GM23248 (cell line): Measurements from ENCODE around the gene SLC13A3. TPM values are rescaled to one million over a fixed set of nuclear protein-coding genes. Genes with fewer than 3 reads are reported as not detected.

Experiments
- DNase-seq: peaks from one replicate; pipeline ENCODE4 v3.0.0-alpha.2; 2015
- H2AFZ ChIP-seq: fragments of 200-600 bp; sonication (generic); 2 replicates; pipeline ENCODE4 v1.6.1; 2016; ENCODE audit warnings: antibody characterized with exemption
- H3F3A ChIP-seq: fragments of 200-600 bp; sonication (generic); 2 replicates; pipeline ENCODE4 v1.6.1; 2016; ENCODE audit warnings: mild to moderate bottlenecking, antibody characterized with exemption, mixed run types; ENCODE audit not compliant: insufficient read depth
- H3K27ac ChIP-seq: fragments of 200-600 bp; sonication (generic); 2 replicates; pipeline ENCODE4 v1.5.1; 2016; ENCODE audit warnings: mild to moderate bottlenecking
- H3K27me3 ChIP-seq: fragments of 200-600 bp; sonication (generic); replicated peaks from 2 replicates; pipeline ENCODE4 v1.6.1; 2016; ENCODE audit warnings: mild to moderate bottlenecking; ENCODE audit not compliant: insufficient read depth
- H3K36me3 ChIP-seq: fragments of 200-600 bp; sonication (generic); 2 replicates; pipeline ENCODE4 v1.6.1; 2016; ENCODE audit warnings: low read depth, mild to moderate bottlenecking
- H3K4me1 ChIP-seq: fragments of 200-600 bp; sonication (generic); 2 replicates; pipeline ENCODE4 v1.6.1; 2016; ENCODE audit warnings: mild to moderate bottlenecking; ENCODE audit not compliant: insufficient read depth
- H3K4me2 ChIP-seq: fragments of 200-600 bp; sonication (generic); one replicate; pipeline ENCODE4 v1.6.1; 2016; ENCODE audit warnings: mild to moderate bottlenecking; ENCODE audit not compliant: unreplicated experiment
- H3K4me3 ChIP-seq: fragments of 200-600 bp; sonication (generic); 2 replicates; pipeline ENCODE4 v1.5.1; 2016; ENCODE audit warnings: mild to moderate bottlenecking
- H3K79me2 ChIP-seq: fragments of 200-600 bp; sonication (generic); 2 replicates; pipeline ENCODE4 v1.6.1; 2016; ENCODE audit warnings: mild to moderate bottlenecking; ENCODE audit not compliant: insufficient read depth
- H3K9ac ChIP-seq: fragments of 200-600 bp; sonication (generic); 2 replicates; pipeline ENCODE4 v1.6.1; 2016; ENCODE audit warnings: mild to moderate bottlenecking
- H3K9me2 ChIP-seq: fragments of 200-600 bp; sonication (generic); 2 replicates; pipeline ENCODE4 v1.6.1; 2016; ENCODE audit warnings: mixed run types, mild to moderate bottlenecking, moderate library complexity; ENCODE audit not compliant: insufficient read depth
- H3K9me3 ChIP-seq: fragments of 200-600 bp; sonication (generic); one replicate; pipeline ENCODE4 v1.6.1; 2017; ENCODE audit warnings: low read depth
- H4K20me1 ChIP-seq: fragments of 200-600 bp; sonication (generic); 2 replicates; pipeline ENCODE4 v1.6.0; 2016; ENCODE audit not compliant: insufficient read depth
- EZH2 ChIP-seq: fragments of 200-600 bp; sonication (generic); IDR thresholded peaks from 2 replicates; pipeline ENCODE4 v1.6.1; 2018; ENCODE audit warnings: antibody characterized with exemption, mild to moderate bottlenecking; ENCODE audit not compliant: insufficient read depth, poor library complexity, severe bottlenecking
- EZH2phosphoT487 ChIP-seq: fragments of 200-600 bp; sonication (generic); IDR thresholded peaks from 2 replicates; pipeline ENCODE4 v1.6.1; 2018; ENCODE audit warnings: antibody characterized with exemption, moderate library complexity, mild to moderate bottlenecking, low read depth; ENCODE audit not compliant: insufficient read depth
- WGBS, 2 experiments: methylation state at CpG; one replicate each; pipeline ENCODE4 v1.1.6; 2015 to 2017; ENCODE audit warnings: low lambda C conversion rate in 2 of 2, low coverage in 1 of 2; ENCODE audit errors: missing lambda C conversion rate in 2 of 2; 5-methylcytosine and 5-hydroxymethylcytosine counted together
- in situ Hi-C: fragments of 300-500 bp; cut with MboI; formaldehyde crosslinking; loops from 2 replicates; pipeline ENCODE4 v1.15.0; 2020
- polyA plus RNA-seq: library from polyadenylated mRNA; unstranded; fragments of >200 nt; fragmentation: Nextera tagmentation; extraction: Ambion mirVana; gene quantifications from 2 replicates; pipeline ENCODE4 v1.2.1, GENCODE V29; 2016
- total RNA-seq: library from RNA; depleted of rRNA; stranded (reverse); fragments of >200 nt; shearing (Covaris generic); gene quantifications from 2 replicates; pipeline ENCODE4 v1.2.3, GENCODE V29; 2014

The SLC13A3 gene
- total and polyA plus RNA-seq, 2 experiments from 2014 or later: 2.4 to 4.6 TPM

GRCh38 chr20:46588532-46589511, 62.4 kb downstream of the SLC13A3 start:
- H3K27me3 ChIP-seq: no peaks in the 10 kb centered on the region
- H3K9ac ChIP-seq: no peak overlapping the region
- H3K27ac ChIP-seq: no peak overlapping the region
- WGBS, 2 experiments: 73 to 85% methylated on average over 14 of the region's 14 CpGs
- no peak overlapping the region for H3K4me2 ChIP-seq
- H3K79me2 ChIP-seq: no peaks in the 10 kb centered on the region
- no peak for DNase-seq
- in situ Hi-C loops: no loop called here
- no peaks in the 10 kb centered on the region for H3K36me3 ChIP-seq
- H2AFZ ChIP-seq: no peak overlapping the region
- TF ChIP-seq EZH2phosphoT487 (no peak), EZH2 (no peak)
- H4K20me1 ChIP-seq: no peaks in the 10 kb centered on the region
- H3K9me3 ChIP-seq: no peaks in the 10 kb centered on the region
- H3K9me2 ChIP-seq: no peaks in the 10 kb centered on the region
- no peaks in the 10 kb centered on the region for H3K4me1 ChIP-seq
- H3F3A ChIP-seq: no peaks in the 10 kb centered on the region
- H3K4me3 ChIP-seq: no peak overlapping the region

GRCh38 chr20:46587986-46588385, 63.3 kb downstream of the SLC13A3 start:
- in situ Hi-C loops: no loop called here
- H3K4me1 ChIP-seq: no peaks in the 10 kb centered on the region
- no peaks in the 10 kb centered on the region for H3K9me2 ChIP-seq
- H3K27me3 ChIP-seq: no peaks in the 10 kb centered on the region
- H3K4me3 ChIP-seq: no peak overlapping the region
- no peaks in the 10 kb centered on the region for H3F3A ChIP-seq
- H3K4me2 ChIP-seq: no peak overlapping the region
- H3K79me2 ChIP-seq: no peaks in the 10 kb centered on the region
- no peak overlapping the region for H2AFZ ChIP-seq
- 74 to 79% methylated on average over 6 to 7 of the region's 7 CpGs for WGBS, 2 experiments
- no peak for DNase-seq
- no peaks in the 10 kb centered on the region for H4K20me1 ChIP-seq
- TF ChIP-seq EZH2 (no peak), EZH2phosphoT487 (no peak)
- no peak overlapping the region for H3K27ac ChIP-seq
- no peaks in the 10 kb centered on the region for H3K9me3 ChIP-seq
- H3K36me3 ChIP-seq: no peaks in the 10 kb centered on the region
- no peak overlapping the region for H3K9ac ChIP-seq

- in situ Hi-C loops: no loop called here
- H3F3A ChIP-seq: no peaks in the 10 kb centered on the region
- no peak for DNase-seq
- no peaks in the 10 kb centered on the region for H3K79me2 ChIP-seq
- H4K20me1 ChIP-seq: no peaks in the 10 kb centered on the region
- H3K4me2 ChIP-seq: no peak overlapping the region
- TF ChIP-seq EZH2phosphoT487 (no peak), EZH2 (no peak)
- no peaks in the 10 kb centered on the region for H3K4me1 ChIP-seq
- 83 to 86% methylated on average over 5 of the region's 5 CpGs for WGBS, 2 experiments
- H3K27ac ChIP-seq: no peak overlapping the region
- H3K9me3 ChIP-seq: no peaks in the 10 kb centered on the region
- no peaks in the 10 kb centered on the region for H3K27me3 ChIP-seq
- H3K4me3 ChIP-seq: no peak overlapping the region
- no peak overlapping the region for H3K9ac ChIP-seq
- no peaks in the 10 kb centered on the region for H3K9me2 ChIP-seq
- H2AFZ ChIP-seq: no peak overlapping the region
- H3K36me3 ChIP-seq: no peaks in the 10 kb centered on the region
Measured at GRCh38 chr20:46586724-46587123, 64.5 kb downstream of the SLC13A3 start.

GRCh38 chr20:46584508-46584907, 66.8 kb downstream of the SLC13A3 start:
- no peaks in the 10 kb centered on the region for H3F3A ChIP-seq
- no peak for TF ChIP-seq EZH2phosphoT487
- no peak for TF ChIP-seq EZH2
- in situ Hi-C loops: no loop called here

More at GRCh38 chr20:46584508-46584907, 66.8 kb downstream of the SLC13A3 start:
- Histone ChIP-seq H4K20me1 (no peaks in the 10 kb centered on the region), H3K4me3 (no peak overlapping the region), H3K9ac (no peak overlapping the region), H3K79me2 (no peaks in the 10 kb centered on the region), H2AFZ (no peak overlapping the region), H3K9me2 (no peaks in the 10 kb centered on the region), H3K27me3 (no peaks in the 10 kb centered on the region), H3K4me1 (no peaks in the 10 kb centered on the region), H3K9me3 (no peaks in the 10 kb centered on the region), H3K4me2 (no peak overlapping the region), H3K36me3 (no peaks in the 10 kb centered on the region), H3K27ac (no peak overlapping the region)
- DNase-seq: no peak
- 34 to 43% methylated on average over 2 of the region's 2 CpGs for WGBS, 2 experiments
